SW 1271 (cell line): ENCODE results near the gene DDX50.
A peak's percentile ranks its signal among the peaks of the same experiment; 100 is the strongest.

ENCODE experiments used
- DNase-seq, 2 experiments: peaks; one replicate each; lab custom pipeline; 2025; lab: John Stamatoyannopoulos, UW

The DDX50 gene

GRCh38 chr10:68981074-68981473 lies 80.0 kb downstream of the DDX50 start:
- DNase-seq = peak in 1 of 2 experiments; percentile 8

- no peak for DNase-seq
These were observed 81.3 kb downstream of the DDX50 start for GRCh38 chr10:68982389-68982788.

GRCh38 chr10:68987611-68988010 lies 86.5 kb downstream of the DDX50 start:
- no peak for DNase-seq

GRCh38 chr10:68988530-68989316 lies 87.6 kb downstream of the DDX50 start, which contains the start of gene KIFBP:
Gene KIFBP, plus strand, starts transcription at chr10:68988803. Its CDS starts 30 bp downstream, at chr10:68988833.
- peak; percentile 89 to 95 for DNase-seq

- DNase-seq = no peak
These were observed 88.3 kb downstream of the DDX50 start for GRCh38 chr10:68989317-68989990.

DNA sequence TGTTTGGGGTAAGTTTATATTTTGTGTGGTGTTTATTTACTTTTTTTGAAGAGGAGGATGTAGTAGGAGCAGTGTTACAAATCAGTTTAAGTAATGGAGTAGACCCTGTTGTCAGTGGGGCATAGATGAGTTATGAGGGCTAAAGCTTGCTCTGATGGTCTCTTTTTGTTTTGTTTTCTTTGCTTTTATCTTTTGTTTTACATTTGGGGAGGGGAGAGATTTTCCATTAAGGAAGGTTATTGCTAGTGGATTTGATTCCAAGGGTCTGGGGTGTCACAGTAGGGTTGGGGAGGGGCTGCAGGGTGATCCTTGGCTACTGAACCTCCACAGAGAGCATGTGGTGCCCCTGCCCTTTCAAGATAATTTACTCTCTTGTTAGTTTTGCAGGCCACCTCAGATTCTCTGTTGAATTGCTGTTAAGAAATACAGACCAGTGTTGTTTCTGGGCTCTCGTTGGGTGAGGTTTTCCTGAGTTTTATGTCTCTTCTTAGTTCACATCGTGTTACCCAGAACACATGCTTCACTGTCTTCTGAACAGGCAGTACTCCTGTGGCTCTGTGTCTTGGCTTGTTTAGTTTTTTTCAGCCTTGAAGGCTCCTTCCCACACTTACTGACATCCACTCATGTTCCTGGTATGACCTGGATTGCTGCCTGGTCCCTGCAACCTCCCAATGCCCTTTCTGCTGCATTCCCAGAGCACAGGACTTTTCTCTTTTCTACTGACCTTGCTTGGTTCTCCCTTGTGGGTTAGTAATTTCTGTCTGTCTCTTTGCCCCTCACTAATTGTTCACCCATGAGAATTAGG lies 91.7 kb downstream of the DDX50 start:
- no peak for DNase-seq
